ENCODE data around the gene TC2N.
"Not testable (repeated sequence)": the region's sequence is repeated elsewhere in the genome, so short reads cannot be mapped to it uniquely, and the experiment has no call there.

The TC2N gene

GRCh38 chr14:91835197-91835919 lies 32.0 kb downstream of the TC2N start:
- DNase-seq (ENCODE audit: low read depth, low spot score) = no peak

GRCh38 chr14:91834571-91834970 lies 32.8 kb downstream of the TC2N start:
- no peak for DNase-seq (ENCODE audit: low read depth, low spot score)

- no peak for DNase-seq (ENCODE audit: low read depth, low spot score)
Observed at GRCh38 chr14:91831337-91831736, 36.0 kb downstream of the TC2N start.

- DNase-seq (ENCODE audit: low read depth, low spot score) = no peak
Observed at GRCh38 chr14:91830777-91831176, 36.6 kb downstream of the TC2N start.

- no peak for DNase-seq (ENCODE audit: low read depth, low spot score)
Observed at GRCh38 chr14:91829511-91829910, 37.8 kb downstream of the TC2N start.

GRCh38 chr14:91827746-91828145 lies 39.6 kb downstream of the TC2N start:
- no peak for DNase-seq (ENCODE audit: low read depth, low spot score)

GRCh38 chr14:91817566-91818325 lies 49.6 kb downstream of the TC2N start:
- no peak for DNase-seq (ENCODE audit: low read depth, low spot score)

- DNase-seq (ENCODE audit: low read depth, low spot score) = no peak
Observed at GRCh38 chr14:91814317-91814716, 53.0 kb downstream of the TC2N start.

- DNase-seq (ENCODE audit: low read depth, low spot score) = no peak
Observed at GRCh38 chr14:91810699-91811098, 56.6 kb downstream of the TC2N start.

GRCh38 chr14:91806716-91807115 lies 60.6 kb downstream of the TC2N start:
- no peak for DNase-seq (ENCODE audit: low read depth, low spot score)

- not testable (repeated sequence) for DNase-seq (ENCODE audit: low read depth, low spot score)
Observed at GRCh38 chr14:91806094-91806493, 61.2 kb downstream of the TC2N start.

- DNase-seq (ENCODE audit: low read depth, low spot score) = no peak
Observed at GRCh38 chr14:91805659-91806058, 61.7 kb downstream of the TC2N start.

GRCh38 chr14:91801358-91801757 lies 66.0 kb downstream of the TC2N start:
- DNase-seq (ENCODE audit: low read depth, low spot score) = no peak

- DNase-seq (ENCODE audit: low read depth, low spot score) = no peak
Observed at GRCh38 chr14:91796617-91797347, 70.6 kb downstream of the TC2N start.

GRCh38 chr14:91793704-91794103 lies 73.6 kb downstream of the TC2N start:
- DNase-seq (ENCODE audit: low read depth, low spot score) = no peak

GRCh38 chr14:91786188-91786587 lies 81.1 kb downstream of the TC2N start:
- no peak for DNase-seq (ENCODE audit: low read depth, low spot score)

GRCh38 chr14:91780452-91780851 lies 86.9 kb downstream of the TC2N start:
- DNase-seq (ENCODE audit: low read depth, low spot score) = no peak

GRCh38 chr14:91778217-91778616 lies 89.1 kb downstream of the TC2N start:
- DNase-seq (ENCODE audit: low read depth, low spot score) = no peak

- no peak for DNase-seq (ENCODE audit: low read depth, low spot score)
Observed at GRCh38 chr14:91774140-91775096, 92.9 kb downstream of the TC2N start.

GRCh38 chr14:91770185-91770584 lies 97.2 kb downstream of the TC2N start:
- DNase-seq (ENCODE audit: low read depth, low spot score) = no peak

GRCh38 chr14:91755570-91756295 lies 111.6 kb downstream of the TC2N start:
- no peak for DNase-seq (ENCODE audit: low read depth, low spot score)
